GM19467 (cell line): ENCODE data around the gene FRAT2.

Source experiments
- ATAC-seq: cut with Tn5 transposase; IDR thresholded peaks from one replicate; pipeline ENCODE4 v1.9.1; 2021; ENCODE audit warnings: mild to moderate bottlenecking, moderate library complexity; ENCODE audit not compliant: unreplicated experiment

Gene FRAT2

GRCh38 chr10:97334370-97335175, at the start of gene FRAT2:
Gene FRAT2 (minus strand): TSS chr10:97334729. CDS start chr10:97334572, 157 bp downstream.
- peak; percentile 80 for ATAC-seq

- ATAC-seq, result no peak
Measured at GRCh38 chr10:97384156-97384555, 49.6 kb upstream of the FRAT2 start.

- ATAC-seq, result no peak
Measured at GRCh38 chr10:97383159-97383558, 48.6 kb upstream of the FRAT2 start.

GRCh38 chr10:97381626-97382025, 47.1 kb upstream of the FRAT2 start:
- ATAC-seq, result no peak

GRCh38 chr10:97380516-97380915, 46.0 kb upstream of the FRAT2 start:
- ATAC-seq, result no peak

- no peak for ATAC-seq
Measured at GRCh38 chr10:97378933-97379921, 44.7 kb upstream of the FRAT2 start.

- ATAC-seq, result no peak
Measured at GRCh38 chr10:97376413-97376812, 41.9 kb upstream of the FRAT2 start.

- no peak for ATAC-seq
Measured at GRCh38 chr10:97373456-97373855, 38.9 kb upstream of the FRAT2 start.

- ATAC-seq, result no peak
Measured at GRCh38 chr10:97372233-97372875, 37.8 kb upstream of the FRAT2 start.

- ATAC-seq, result no peak
Measured at GRCh38 chr10:97371696-97372095, 37.2 kb upstream of the FRAT2 start.

GRCh38 chr10:97367126-97367649, 32.7 kb upstream of the FRAT2 start:
- no peak for ATAC-seq

- ATAC-seq, result no peak
Measured at GRCh38 chr10:97366572-97366971, 32.0 kb upstream of the FRAT2 start.

GRCh38 chr10:97365761-97366351, 31.3 kb upstream of the FRAT2 start:
- no peak for ATAC-seq

GRCh38 chr10:97363071-97363470, 28.5 kb upstream of the FRAT2 start:
- ATAC-seq, result no peak

- ATAC-seq, result no peak
Measured at GRCh38 chr10:97362310-97363033, 27.9 kb upstream of the FRAT2 start.

GRCh38 chr10:97361537-97361901, 27.0 kb upstream of the FRAT2 start:
- no peak for ATAC-seq

- ATAC-seq, result no peak
Measured at GRCh38 chr10:97360705-97361536, 26.4 kb upstream of the FRAT2 start.

- ATAC-seq, result no peak
Measured at GRCh38 chr10:97358781-97359180, 24.3 kb upstream of the FRAT2 start.

GRCh38 chr10:97358349-97358748, 23.8 kb upstream of the FRAT2 start:
- no peak for ATAC-seq
